ENCODE data around the gene ZNF722.
"Not testable (repeated sequence)": the region's sequence is repeated elsewhere in the genome, so short reads cannot be mapped to it uniquely, and the experiment has no call there.

Gene ZNF722

GRCh38 chr7:63998549-63998948, at the start of gene ZNF722:
ZNF722 (plus strand) TSS chr7:63998849; CDS start chr7:63998962, 113 bp downstream.
- no peak for DNase-seq

- DNase-seq, result no peak
Measured at GRCh38 chr7:63953181-63953580, 45.5 kb upstream of the ZNF722 start.

- no peak for DNase-seq
Measured at GRCh38 chr7:63968629-63969028, 30.0 kb upstream of the ZNF722 start.

GRCh38 chr7:64015496-64015895, 16.8 kb downstream of the ZNF722 start:
- DNase-seq, result not testable (repeated sequence)

- no peak for DNase-seq
Measured at GRCh38 chr7:64035388-64035787, 36.7 kb downstream of the ZNF722 start.

- no peak for DNase-seq
Measured at GRCh38 chr7:64037095-64037494, 38.4 kb downstream of the ZNF722 start.

GRCh38 chr7:64045301-64046040, 46.8 kb downstream of the ZNF722 start, which contains the start of gene ZNF727:
ZNF727 (plus strand) TSS chr7:64045434; CDS start chr7:64045622, 188 bp downstream.
- peak; percentile 84 for DNase-seq

- no peak for DNase-seq
Measured at GRCh38 chr7:64046041-64046389, 47.4 kb downstream of the ZNF722 start.

Data from DMS 273 treated with DMSO at 0.1 percent for 48 hours (cell line).